Measurements from ENCODE around the gene FOXN3.
"Not testable (repeated sequence)": the region's sequence is repeated elsewhere in the genome, so short reads cannot be mapped to it uniquely, and the experiment has no call there.

The FOXN3 gene

DNA sequence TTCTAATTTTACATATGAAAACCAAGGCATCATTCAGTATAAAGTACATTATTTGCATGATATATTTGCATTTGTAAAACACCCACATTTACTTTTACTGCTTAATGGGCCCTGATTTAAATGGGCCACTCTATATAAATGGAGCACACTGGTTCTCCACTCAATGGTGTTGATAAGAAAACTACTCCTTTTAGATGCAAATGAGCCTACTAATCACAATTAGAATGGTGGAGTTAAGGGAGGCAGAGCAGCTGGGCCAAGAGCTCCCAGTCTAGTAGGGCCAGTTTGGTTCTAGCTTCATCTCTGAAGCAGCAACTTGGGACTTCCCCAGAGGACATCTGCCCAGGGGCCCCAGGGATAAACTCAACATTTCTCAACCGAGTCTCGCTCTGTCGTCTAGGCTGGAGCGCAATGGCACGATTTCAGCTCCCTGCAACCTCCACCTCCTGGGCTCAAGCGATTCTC is 120.7 kb downstream of the FOXN3 start:
- no peak for DNase-seq

- no peak for DNase-seq
Measured at GRCh38 chr14:89294872-89295271, 122.2 kb downstream of the FOXN3 start.

- DNase-seq: not testable (repeated sequence)
Measured at GRCh38 chr14:89294469-89294868, 122.6 kb downstream of the FOXN3 start.

GRCh38 chr14:89294060-89294459 is 123.0 kb downstream of the FOXN3 start:
- DNase-seq: no peak

DNA sequence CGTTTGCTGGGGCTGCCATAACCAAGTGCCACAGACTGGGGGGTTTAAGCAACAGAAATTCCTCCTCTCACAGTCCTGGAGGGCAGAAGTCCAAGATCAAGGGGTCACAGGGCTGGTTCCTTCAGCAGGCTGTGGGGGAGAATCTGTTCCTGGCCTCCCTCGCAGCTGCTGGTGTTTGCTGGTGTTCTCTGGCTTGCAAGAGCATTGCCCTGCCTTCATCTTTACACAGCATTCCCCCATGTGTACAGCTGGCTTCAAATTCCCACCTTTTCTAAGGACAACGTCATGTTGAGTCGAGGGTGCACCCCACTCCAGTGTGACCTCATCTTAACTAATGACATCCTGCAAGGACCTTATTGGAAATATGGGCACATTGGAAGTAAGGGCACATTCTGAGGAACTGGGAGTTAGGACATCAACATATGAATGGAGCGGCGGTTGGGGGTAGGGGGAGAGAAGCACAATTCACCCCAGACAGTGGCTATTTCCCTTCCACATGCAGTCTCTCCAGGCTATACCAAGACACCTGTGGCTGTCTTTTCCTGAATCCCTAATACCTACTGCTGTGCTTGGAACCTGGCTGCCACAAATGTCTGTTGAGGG is 123.6 kb downstream of the FOXN3 start:
- DNase-seq: no peak

- DNase-seq: no peak
Measured at GRCh38 chr14:89292579-89293313, 124.3 kb downstream of the FOXN3 start.

- no peak for DNase-seq
Measured at GRCh38 chr14:89291351-89291940, 125.6 kb downstream of the FOXN3 start.

- DNase-seq: no peak
Measured at GRCh38 chr14:89290813-89291212, 126.2 kb downstream of the FOXN3 start.

DNA sequence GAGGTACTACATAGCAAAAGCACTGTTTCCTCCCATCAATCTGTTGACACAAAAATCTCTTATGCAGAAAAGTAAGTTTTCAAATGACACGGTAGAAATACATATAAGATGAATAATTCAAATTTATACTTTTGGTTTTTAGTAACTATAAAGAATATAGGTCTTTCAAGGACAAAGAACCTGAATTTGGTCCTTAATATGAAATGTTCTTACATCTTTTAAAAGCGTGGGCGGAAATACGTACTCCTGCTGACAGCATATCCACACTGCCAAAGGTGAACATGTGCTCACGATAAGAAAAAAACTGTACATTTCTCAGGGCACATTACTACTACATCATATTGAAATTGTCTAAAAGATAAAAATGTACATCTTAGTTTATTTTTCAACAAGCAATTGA is 127.6 kb downstream of the FOXN3 start:
- no peak for DNase-seq

DNA sequence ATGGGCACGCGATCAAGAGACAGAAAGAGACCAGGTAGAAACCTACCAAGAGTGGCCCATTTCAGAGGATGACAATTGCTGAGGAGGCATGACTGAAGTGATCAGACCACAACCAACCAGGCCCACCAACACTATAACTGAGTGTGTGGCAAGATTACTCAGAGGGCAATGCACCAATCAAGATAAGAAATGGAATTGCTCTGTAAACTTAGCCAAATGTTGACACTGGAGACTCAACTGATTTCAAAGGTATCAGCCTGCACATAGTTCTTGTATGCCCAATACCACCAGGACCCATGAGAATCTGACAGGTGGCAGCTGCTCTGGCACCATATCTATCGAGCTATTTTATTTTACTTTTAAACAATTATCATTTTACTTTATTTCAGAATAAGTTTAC is 128.9 kb downstream of the FOXN3 start:
- DNase-seq: no peak

DNA sequence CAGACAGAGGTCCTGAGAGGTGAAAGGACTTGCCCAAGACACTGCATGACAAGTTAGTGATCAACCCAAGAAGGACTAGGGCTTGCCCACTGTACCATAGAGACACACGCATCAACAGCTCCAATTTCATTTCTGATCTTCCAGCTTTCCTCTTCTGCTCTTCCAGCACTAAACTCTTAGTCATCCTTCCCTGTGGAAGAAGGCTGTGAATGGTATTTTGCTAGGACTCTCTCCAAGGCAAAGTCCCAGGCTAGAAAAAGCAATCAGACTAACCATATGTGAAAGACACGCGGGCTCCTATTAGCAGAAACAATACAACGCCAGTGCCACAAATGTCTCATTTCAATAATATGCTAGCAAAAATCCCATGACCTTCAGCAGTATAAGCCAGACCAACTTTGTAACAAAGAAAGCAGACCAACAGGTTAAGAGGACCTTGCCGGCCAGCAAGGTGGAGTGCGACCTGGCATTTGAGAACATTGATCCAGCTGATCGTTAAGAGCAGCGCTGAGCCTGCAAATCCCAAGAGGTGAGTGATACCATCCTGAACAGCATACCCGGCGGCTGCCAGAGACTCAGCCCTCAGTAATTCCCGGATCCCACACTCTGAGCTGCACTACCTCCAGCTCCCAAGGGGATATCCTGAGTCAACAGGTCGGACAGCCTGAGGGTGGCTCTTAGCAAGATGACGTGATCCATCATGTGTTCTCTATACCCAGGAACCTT is 132.5 kb downstream of the FOXN3 start:
- no peak for DNase-seq

GRCh38 chr14:89283327-89284060 is 133.5 kb downstream of the FOXN3 start:
- no peak for DNase-seq

GRCh38 chr14:89282191-89282590 is 134.8 kb downstream of the FOXN3 start:
- DNase-seq: no peak

- DNase-seq: no peak
Measured at GRCh38 chr14:89280600-89280999, 136.4 kb downstream of the FOXN3 start.

DNA sequence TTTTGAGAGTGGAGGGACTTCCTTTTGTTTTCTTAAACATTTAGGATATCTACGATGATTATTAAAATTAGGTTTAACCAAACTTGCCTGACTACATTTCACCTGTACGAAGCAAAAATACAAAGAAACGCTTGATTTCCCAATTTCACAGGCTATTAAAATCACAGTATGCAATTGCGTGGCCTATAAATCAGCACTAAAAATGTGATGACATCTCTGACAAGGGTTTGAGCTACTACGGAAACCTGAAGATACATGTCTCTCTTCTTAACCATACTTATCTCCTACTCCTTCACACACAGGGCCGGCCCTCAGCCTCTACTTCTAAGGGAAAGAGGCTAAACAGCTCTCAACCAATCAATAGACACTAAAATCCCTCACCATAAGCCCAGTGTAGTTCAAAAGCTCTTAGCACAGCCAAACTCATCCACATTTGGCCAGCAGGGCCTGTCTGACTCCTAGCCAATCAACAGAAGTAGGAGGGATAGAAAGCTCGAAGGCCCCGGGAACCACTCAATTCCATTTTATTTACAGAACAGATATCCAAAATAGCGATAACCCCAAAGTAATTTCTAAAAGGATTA is 137.3 kb downstream of the FOXN3 start:
- no peak for DNase-seq

- DNase-seq: no peak
Measured at GRCh38 chr14:89277203-89277602, 139.8 kb downstream of the FOXN3 start.

DNA sequence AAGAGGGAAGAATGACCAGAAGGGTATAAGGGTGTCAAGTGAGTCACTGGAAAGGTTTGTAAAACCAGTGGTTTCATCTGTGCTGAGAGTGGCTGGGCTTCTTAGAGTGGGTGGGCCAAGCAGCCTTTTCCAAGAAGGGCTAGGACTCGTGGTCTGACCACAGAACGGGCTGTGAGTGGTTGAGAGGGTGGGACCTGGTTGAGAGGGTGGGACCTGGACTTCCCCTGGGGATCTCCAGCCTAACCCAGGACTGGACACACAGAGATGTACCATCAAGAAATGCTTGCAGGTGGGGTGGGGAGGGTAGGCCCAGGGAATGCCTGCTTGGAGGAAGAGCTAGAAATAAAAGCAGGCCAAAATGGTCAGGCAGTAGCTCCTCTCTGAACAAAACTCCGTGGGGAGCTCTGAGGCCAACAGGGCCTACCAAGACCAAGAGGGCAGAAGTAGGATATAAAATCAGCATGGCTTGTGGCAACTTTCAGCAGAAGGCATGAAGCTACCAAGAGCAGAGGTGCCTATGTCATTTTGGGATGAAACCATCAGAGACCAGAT is 140.5 kb downstream of the FOXN3 start:
- no peak for DNase-seq

- DNase-seq: no peak
Measured at GRCh38 chr14:89270439-89271227, 146.4 kb downstream of the FOXN3 start.

DNA sequence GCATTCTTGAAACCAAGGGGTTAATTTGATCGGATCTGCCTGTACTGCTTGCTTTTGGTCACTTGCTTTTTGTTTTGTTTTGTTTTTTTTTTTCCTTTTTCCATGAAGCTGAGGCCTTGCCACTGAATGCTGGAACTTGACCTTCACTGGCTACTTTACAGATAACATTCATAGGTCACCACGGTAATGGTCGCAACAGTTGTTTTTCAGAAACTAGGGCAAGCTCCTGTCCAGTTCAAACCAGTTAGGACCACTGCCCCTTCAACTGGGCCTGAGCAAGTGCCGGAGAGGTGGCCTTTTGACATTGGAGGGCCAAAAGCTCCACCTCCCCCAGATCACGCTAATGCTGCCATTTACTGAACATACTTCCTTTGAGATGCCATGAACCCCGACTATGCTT is 147.6 kb downstream of the FOXN3 start:
- no peak for DNase-seq

- DNase-seq: no peak
Measured at GRCh38 chr14:89268514-89268913, 148.5 kb downstream of the FOXN3 start.

DNA sequence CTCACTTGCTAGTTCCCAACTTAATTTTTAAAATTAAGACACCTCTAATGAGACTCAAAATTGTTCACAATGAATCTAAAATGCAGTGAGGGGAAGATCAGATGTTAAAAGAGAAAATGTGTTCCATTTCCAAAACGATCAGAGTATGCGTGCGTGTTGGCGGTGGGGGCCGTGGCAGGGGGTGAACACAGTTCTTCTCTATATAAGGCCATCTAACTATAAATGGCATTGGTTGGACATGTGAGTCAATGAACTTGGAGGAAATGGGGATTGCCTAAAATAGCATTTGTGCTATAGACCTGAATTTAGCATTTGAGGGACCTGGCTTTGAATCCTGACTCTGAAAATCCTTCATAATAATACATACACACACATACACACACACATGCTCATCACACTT is 149.4 kb downstream of the FOXN3 start:
- DNase-seq: no peak

All from NCI-H2029 (cell line).